ENCODE results near the gene EIF3A. TPM values are rescaled to one million over a fixed set of nuclear protein-coding genes. Genes with fewer than 3 reads are reported as not detected.
"Not testable (repeated sequence)": the region's sequence is repeated elsewhere in the genome, so short reads cannot be mapped to it uniquely, and the experiment has no call there.

The EIF3A gene
- total RNA-seq, 3 donors from 2014 or later: 94.5 to 124 (median 114) TPM

DNA sequence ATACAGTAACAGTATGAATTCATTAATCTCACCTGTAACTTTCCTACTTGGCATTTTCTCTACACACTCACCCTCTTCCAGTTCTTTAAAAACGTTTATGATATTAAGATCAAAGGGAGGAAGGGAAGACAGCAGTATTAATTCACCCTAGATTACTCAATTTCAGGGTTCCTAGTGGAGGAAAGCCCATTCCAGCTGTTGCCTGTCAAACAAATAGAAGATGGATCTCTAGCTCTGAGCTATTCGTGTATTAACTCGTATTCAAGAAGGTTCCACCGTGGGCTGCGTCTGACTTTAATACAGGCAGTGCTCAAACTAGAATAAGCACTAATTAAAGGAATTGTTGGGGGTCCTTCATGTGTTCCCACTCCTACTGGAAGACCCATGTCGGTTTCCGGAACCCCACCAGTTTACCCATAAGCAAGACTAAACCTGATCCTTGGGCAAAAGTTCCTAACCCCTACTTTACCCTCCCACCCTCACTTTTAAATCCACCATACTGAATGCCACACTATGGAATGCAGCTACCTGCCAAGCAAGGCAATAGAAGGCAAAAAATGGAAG is 49.0 kb downstream of the EIF3A start:
- TF ChIP-seq, protein P1, sequence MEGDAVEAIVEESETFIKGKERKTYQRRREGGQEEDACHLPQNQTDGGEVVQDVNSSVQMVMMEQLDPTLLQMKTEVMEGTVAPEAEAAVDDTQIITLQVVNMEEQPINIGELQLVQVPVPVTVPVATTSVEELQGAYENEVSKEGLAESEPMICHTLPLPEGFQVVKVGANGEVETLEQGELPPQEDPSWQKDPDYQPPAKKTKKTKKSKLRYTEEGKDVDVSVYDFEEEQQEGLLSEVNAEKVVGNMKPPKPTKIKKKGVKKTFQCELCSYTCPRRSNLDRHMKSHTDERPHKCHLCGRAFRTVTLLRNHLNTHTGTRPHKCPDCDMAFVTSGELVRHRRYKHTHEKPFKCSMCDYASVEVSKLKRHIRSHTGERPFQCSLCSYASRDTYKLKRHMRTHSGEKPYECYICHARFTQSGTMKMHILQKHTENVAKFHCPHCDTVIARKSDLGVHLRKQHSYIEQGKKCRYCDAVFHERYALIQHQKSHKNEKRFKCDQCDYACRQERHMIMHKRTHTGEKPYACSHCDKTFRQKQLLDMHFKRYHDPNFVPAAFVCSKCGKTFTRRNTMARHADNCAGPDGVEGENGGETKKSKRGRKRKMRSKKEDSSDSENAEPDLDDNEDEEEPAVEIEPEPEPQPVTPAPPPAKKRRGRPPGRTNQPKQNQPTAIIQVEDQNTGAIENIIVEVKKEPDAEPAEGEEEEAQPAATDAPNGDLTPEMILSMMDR (IDR thresholded peaks at IDR 0.05): no peak
- Histone ChIP-seq H3K9me3 (no peaks in the 10 kb centered on the region), H3K4me3 (no peak overlapping the region), H3K4me1 (ENCODE audit: low read depth) (peaks cover 8% of the 10 kb centered on the region), H3K36me3 (ENCODE audit: low read depth) (peaks cover 14% of the 10 kb centered on the region)
- ATAC-seq (no peak), DNase-seq (no peak)
- intact Hi-C loops (cut with DNase I, micrococcal nuclease): no loop called here

DNA sequence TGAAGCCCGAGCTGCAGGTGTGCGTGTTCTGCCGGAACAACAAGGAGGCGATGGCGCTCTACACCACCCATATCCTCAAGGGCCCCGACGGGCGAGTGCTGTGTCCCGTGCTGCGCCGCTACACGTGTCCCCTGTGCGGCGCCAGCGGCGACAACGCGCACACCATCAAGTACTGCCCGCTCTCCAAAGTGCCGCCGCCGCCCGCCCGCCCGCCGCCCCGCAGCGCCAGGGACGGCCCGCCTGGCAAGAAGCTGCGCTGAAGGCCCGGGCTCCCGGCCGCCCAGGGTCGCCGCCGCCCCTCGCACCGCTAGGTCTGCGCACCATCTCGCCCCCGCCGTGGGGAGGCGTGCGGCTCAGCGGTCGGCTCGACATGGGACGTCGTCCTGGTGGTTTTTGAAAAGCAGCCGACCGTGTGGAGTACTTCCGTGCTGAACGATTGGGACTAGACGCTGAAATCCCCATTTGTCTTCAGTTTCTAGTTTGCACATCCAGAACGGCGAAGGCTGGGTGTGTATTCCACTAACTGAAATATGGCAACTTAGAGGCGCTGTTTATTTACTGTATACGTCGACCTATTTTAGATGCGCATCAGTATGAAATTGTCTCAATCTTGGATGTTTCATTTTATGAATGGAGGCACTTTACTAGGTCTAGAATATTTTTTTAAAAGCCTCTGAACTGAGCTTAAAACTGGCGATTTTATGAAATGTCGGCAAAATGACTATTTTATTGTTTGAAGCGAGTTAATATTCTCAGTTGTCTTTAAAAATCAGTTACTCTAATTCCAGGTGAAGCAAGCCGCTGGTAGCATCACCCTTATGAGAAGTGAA is 50.0 kb downstream of the EIF3A start:
- H3K36me3 ChIP-seq (ENCODE audit: low read depth): peaks cover 14% of the 10 kb centered on the region
- intact Hi-C loops (cut with DNase I, micrococcal nuclease): no loop called here
- no peak overlapping the region for H3K4me3 ChIP-seq
- ATAC-seq (peak; percentile 66), DNase-seq (peak; percentile 63 to 75 (median 71))
- TF ChIP-seq, protein P1 (IDR thresholded peaks at IDR 0.05): no peak
- H3K9me3 ChIP-seq: no peaks in the 10 kb centered on the region
- peaks cover 8% of the 10 kb centered on the region for H3K4me1 ChIP-seq (ENCODE audit: low read depth)

DNA sequence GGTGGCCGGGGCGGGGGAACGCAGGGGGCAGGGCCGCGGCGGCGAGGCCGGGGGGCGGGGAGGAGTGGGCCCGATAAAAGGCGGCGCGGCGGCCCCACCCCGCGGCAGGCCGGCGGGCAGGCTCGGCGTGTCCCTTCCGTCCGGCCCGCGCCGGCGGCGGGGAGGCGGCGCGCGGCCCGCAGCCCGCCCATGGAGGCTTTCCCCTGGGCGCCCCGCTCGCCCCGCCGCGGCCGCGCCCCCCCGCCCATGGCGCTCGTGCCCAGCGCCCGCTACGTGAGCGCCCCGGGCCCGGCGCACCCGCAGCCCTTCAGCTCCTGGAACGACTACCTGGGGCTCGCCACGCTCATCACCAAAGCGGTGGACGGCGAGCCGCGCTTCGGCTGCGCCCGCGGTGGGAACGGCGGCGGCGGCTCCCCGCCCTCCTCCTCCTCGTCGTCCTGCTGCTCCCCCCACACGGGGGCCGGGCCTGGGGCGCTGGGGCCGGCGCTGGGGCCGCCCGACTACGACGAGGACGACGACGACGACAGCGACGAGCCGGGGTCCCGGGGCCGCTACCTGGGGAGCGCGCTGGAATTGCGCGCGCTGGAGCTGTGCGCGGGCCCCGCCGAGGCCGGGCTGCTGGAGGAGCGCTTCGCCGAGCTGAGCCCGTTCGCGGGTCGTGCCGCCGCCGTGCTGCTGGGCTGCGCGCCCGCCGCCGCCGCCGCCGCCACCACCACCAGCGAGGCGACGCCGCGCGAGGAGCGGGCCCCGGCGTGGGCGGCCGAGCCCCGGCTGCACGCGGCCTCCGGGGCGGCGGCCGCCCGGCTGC is 50.8 kb downstream of the EIF3A start, which contains the start of gene NANOS1:
Gene NANOS1 (plus strand): TSS at position 102 of the 808 bp plus-strand sequence. CDS start 88 bp downstream, at position 190.
- intact Hi-C loops (cut with DNase I, micrococcal nuclease): no loop called here

DNA sequence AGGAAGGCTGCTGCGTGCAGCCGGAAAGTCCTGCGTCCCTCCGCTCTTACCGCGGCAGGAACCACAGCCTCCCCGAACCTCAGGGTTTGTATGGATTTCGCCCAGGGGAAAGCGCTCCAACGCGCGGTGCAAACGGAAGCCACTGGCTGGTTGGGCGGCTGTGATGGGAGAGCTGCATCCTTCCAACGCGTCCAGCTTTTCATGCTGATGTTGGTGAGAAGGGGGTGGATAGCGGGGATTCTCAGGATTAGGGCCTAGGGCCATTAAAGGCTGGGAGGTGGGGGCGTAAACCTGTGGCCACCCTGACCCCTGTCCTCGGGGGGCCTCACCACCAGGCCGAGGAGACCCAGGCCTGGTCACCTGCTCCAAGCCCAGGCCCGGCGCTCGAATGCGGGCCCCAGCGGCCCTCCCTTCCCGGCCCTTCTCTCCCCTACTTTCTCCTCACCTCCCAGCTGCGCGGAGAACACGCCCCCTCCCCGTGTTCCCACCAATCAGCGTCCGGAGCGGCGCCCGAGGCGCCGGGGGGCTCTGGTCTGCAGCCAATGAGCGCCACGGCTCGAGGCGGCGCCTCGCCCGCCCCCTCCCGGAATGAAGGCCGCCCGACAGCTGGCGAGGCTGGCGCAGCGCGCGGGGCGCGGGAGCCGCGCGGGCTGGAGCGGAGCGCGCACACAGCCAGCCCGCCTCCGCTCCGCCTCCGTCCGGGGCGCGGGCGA is 51.6 kb downstream of the EIF3A start:
- H3K4me3 ChIP-seq: peak overlapping the region; percentile 17
- intact Hi-C loops (cut with DNase I, micrococcal nuclease): no loop called here
- H3K36me3 ChIP-seq (ENCODE audit: low read depth): peaks cover 8% of the 10 kb centered on the region
- TF ChIP-seq, protein P1 (IDR thresholded peaks at IDR 0.05): peak; percentile 24
- H3K4me1 ChIP-seq (ENCODE audit: low read depth): peaks cover 8% of the 10 kb centered on the region
- H3K9me3 ChIP-seq: no peaks in the 10 kb centered on the region
- peak; percentile 84 for ATAC-seq
- DNase-seq: peak; percentile 87 to 93 (median 88)

More for the DNA sequence above, 50.8 kb downstream of the EIF3A start, which contains the start of gene NANOS1:
- Histone ChIP-seq H3K4me3 (peak within 1 kb of the TSS; percentile 17), H3K4me1 (ENCODE audit: low read depth) (peaks cover 8% of the 10 kb centered on the region), H3K9me3 (no peaks in the 10 kb centered on the region), H3K36me3 (ENCODE audit: low read depth) (peaks cover 14% of the 10 kb centered on the region)
- ATAC-seq: peak; percentile 5
- DNase-seq: peak in 1 of 3 donors; percentile 68
- TF ChIP-seq, protein P1 (IDR thresholded peaks at IDR 0.05): no peak

DNA sequence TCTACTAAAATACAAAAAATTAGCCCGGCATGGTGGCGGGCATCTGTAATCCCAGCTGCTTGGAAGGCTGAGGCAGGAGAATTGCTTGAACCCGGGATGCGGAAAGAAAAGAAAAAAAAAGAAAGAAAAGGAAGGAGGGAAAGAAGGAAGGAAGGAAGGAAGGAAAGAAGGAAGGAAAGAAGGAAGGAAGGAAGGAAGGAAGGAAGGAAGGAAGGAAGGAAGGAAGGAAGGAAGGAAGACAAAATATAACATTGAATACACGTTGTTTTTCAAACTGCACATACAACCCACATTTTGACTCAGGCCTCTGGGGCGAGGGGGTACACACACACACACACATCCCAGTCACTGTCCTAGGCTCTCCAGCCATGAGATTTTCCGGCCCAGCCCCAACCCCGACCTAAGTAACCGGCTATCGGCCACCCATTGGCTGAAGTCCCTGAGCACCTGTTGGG is 52.1 kb downstream of the EIF3A start:
- H3K36me3 ChIP-seq (ENCODE audit: low read depth); intact Hi-C loops (cut with DNase I, micrococcal nuclease); DNase-seq; H3K4me3 ChIP-seq; H3K9me3 ChIP-seq; H3K4me1 ChIP-seq (ENCODE audit: low read depth); ATAC-seq: not testable (repeated sequence)

All from mucosa of descending colon (tissue), 3 donors.